ENCODE data around the gene MAP2K1. TPM values are rescaled to one million over a fixed set of nuclear protein-coding genes. Genes with fewer than 3 reads are reported as not detected.

MAP2K1 gene
- total and polyA plus RNA-seq, 2 of the 4 experiments (the other 2 are of a cell fraction), result 34.7 to 37.8 TPM

GRCh38 chr15:66514586-66514985, 127.9 kb downstream of the MAP2K1 start:
- no peak overlapping the region for H2BK120ac ChIP-seq (ENCODE audit: low read depth, low read length)
- TF ChIP-seq NFE2L2 (IDR thresholded peaks at IDR 0.05; ENCODE audit: low read depth, low read length) (no peak), ELK1 (IDR thresholded peaks at IDR 0.05; ENCODE audit: borderline replicate concordance, low read depth, low read length) (no peak)
- H2AK9ac ChIP-seq (replicated peaks; ENCODE audit: low read depth, low read length, poor library complexity), result no peak overlapping the region
- H3K56ac ChIP-seq (ENCODE audit: extremely low read depth, insufficient read depth, low read length), result no peak overlapping the region
- WGBS, 2 experiments (ENCODE audit: extremely low coverage in 2 of 2, insufficient read length in 1 of 2), result 86% methylated on average over 1 of the region's 3 CpGs; no CpG with 5 or more reads in 1 of the 2 experiments
- no peak overlapping the region for H3K4ac ChIP-seq (ENCODE audit: low read depth, low read length)
- DNase-seq (no peak), ATAC-seq (ENCODE audit: low read depth) (no peak)
- peaks cover 10% of the 10 kb centered on the region for H3K36me3 ChIP-seq (ENCODE audit: control insufficient read depth, insufficient read depth, low read length)
- H3K23ac ChIP-seq (ENCODE audit: low read depth, low read length), result no peak overlapping the region
- H3K4me3 ChIP-seq (ENCODE audit: insufficient read depth, low read depth, low read length), result no peak overlapping the region
- H2BK15ac ChIP-seq (ENCODE audit: low read depth, low read length), result no peak overlapping the region
- H3K9me3 ChIP-seq (ENCODE audit: control insufficient read depth, insufficient read depth, low read length), result no peaks in the 10 kb centered on the region
- in situ Hi-C loops (cut with MboI; ENCODE audit: low sequenced_read_pairs), result no loop called here
- no peak overlapping the region for H4K5ac ChIP-seq (ENCODE audit: low read depth, low read length)
- H2BK5ac ChIP-seq (ENCODE audit: low read depth, low read length, poor library complexity, severe bottlenecking), result no peak overlapping the region
- BruUV-seq (replicated peaks), result no TSS peak
- ChIA-PET CTCF (no interaction called here), POLR2A (ENCODE audit: unreplicated experiment) (no interaction called here)
- no peaks in the 10 kb centered on the region for H4K20me1 ChIP-seq (ENCODE audit: insufficient read depth, low read length)
- dilution Hi-C loops (cut with HindIII; ENCODE audit: low sequenced_read_pairs, unreplicated experiment), result no loop called here
- H3K4me1 ChIP-seq (ENCODE audit: control insufficient read depth, insufficient read depth, low read length), result no peaks in the 10 kb centered on the region
- no peak overlapping the region for H3K4me2 ChIP-seq (ENCODE audit: low read depth, low read length)
- intact Hi-C loops (cut with micrococcal nuclease), result no loop called here
- no peaks in the 10 kb centered on the region for H3K27me3 ChIP-seq (ENCODE audit: control insufficient read depth, insufficient read depth, low read length)
- H3K18ac ChIP-seq (ENCODE audit: low read depth, low read length), result no peak overlapping the region
- H2AFZ ChIP-seq (replicated peaks; ENCODE audit: low read length, poor library complexity), result no peak overlapping the region
- peaks cover 0 to 15% of the 10 kb centered on the region in 2 experiments; a peak in 3 of 4 replicates for H3K79me1 ChIP-seq (ENCODE audit: low read depth in 1 of 2, low read length in 2 of 2)
- H3K9ac ChIP-seq (ENCODE audit: low read depth, low read length), result no peak overlapping the region
- H2AK5ac ChIP-seq (ENCODE audit: low read depth, low read length), result no peak overlapping the region
- H2BK20ac ChIP-seq (ENCODE audit: low read depth, low read length), result no peak overlapping the region
- no peak overlapping the region for H3K27ac ChIP-seq (ENCODE audit: insufficient read depth, low read length)
- H3K9me1 ChIP-seq (ENCODE audit: insufficient read depth, low read length), result no peaks in the 10 kb centered on the region
- H4K91ac ChIP-seq (ENCODE audit: insufficient read depth, low read depth, low read length), result no peak overlapping the region
- H4K8ac ChIP-seq (ENCODE audit: low read depth in 2 of 2, low read length in 2 of 2), result no peak overlapping the region
- H3K14ac ChIP-seq (replicated peaks; ENCODE audit: low read depth, low read length), result no peak overlapping the region

Measured in IMR-90 (cell line).